Neutrophil (primary cell): ENCODE data around the gene SMYD3.

ENCODE experiments used
- H3K27ac ChIP-seq: fragments of 200-600 bp; sonication (generic); 2 replicates; pipeline ENCODE4 v1.5.1; 2016; ENCODE audit warnings: mild to moderate bottlenecking, moderate library complexity
- H3K27me3 ChIP-seq: fragments of 200-600 bp; sonication (generic); 2 replicates; pipeline ENCODE4 v1.6.0; 2016; ENCODE audit warnings: mild to moderate bottlenecking
- H3K36me3 ChIP-seq: fragments of 200-600 bp; sonication (generic); 2 replicates; pipeline ENCODE4 v1.5.1; 2017
- H3K4me1 ChIP-seq, 2 experiments: fragments of 200-600 bp in 1 of 2; sonication (generic) in 1 of 2; 1 replicate in 1 of 2; 2 replicates in 1 of 2; pipeline versions ENCODE4 v1.5.1 to v1.6.1; 2013 to 2016; ENCODE audit warnings: low read depth in 1 of 2, low read length in 1 of 2, mild to moderate bottlenecking in 1 of 2, moderate library complexity in 1 of 2; ENCODE audit not compliant: control insufficient read depth in 1 of 2, insufficient read depth in 1 of 2
- H3K4me3 ChIP-seq, 2 experiments: fragments of 200-600 bp in 1 of 2; sonication (generic) in 1 of 2; 1 replicate in 1 of 2; 2 replicates in 1 of 2; pipeline ENCODE4 v1.5.1; 2013 to 2016; ENCODE audit warnings: low read depth in 1 of 2, low read length in 1 of 2, mild to moderate bottlenecking in 1 of 2, moderate library complexity in 1 of 2
- H3K9me3 ChIP-seq: fragments of 200-600 bp; sonication (generic); 2 replicates; pipeline ENCODE4 v1.5.1; 2016
- TF ChIP-seq, protein P1 (sequence below): fragments of 200-600 bp; sonication (generic); IDR thresholded peaks from 2 replicates; pipeline ENCODE4 v1.5.1; 2016; ENCODE audit warnings: antibody characterized with exemption

The SMYD3 gene

DNA sequence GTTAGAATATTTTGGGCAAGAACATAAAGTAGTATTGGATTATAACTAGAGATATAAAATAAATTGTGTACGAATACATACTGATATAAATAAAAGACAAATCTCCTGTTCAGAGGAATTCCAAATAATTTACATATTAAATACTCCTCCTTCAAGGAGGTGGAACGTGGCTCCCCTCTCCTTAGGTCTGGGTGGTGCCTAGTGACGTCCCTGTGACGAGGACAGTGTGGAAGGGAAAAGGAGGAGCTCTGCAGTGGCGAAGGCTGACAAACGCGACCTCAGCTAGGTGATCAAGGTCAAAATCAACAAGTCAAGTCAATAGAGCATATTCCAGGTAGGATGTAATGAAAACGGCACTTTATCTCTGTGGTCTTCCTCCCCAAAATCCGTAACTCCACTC, 310.0 kb downstream of the SMYD3 start:
- no peak overlapping the region for H3K4me3 ChIP-seq
- no peaks in the 10 kb centered on the region for H3K36me3 ChIP-seq
- H3K27me3 ChIP-seq = no peaks in the 10 kb centered on the region
- no peak overlapping the region for H3K27ac ChIP-seq
- no peaks in the 10 kb centered on the region for H3K9me3 ChIP-seq
- H3K4me1 ChIP-seq = no peaks in the 10 kb centered on the region
- TF ChIP-seq, protein P1, sequence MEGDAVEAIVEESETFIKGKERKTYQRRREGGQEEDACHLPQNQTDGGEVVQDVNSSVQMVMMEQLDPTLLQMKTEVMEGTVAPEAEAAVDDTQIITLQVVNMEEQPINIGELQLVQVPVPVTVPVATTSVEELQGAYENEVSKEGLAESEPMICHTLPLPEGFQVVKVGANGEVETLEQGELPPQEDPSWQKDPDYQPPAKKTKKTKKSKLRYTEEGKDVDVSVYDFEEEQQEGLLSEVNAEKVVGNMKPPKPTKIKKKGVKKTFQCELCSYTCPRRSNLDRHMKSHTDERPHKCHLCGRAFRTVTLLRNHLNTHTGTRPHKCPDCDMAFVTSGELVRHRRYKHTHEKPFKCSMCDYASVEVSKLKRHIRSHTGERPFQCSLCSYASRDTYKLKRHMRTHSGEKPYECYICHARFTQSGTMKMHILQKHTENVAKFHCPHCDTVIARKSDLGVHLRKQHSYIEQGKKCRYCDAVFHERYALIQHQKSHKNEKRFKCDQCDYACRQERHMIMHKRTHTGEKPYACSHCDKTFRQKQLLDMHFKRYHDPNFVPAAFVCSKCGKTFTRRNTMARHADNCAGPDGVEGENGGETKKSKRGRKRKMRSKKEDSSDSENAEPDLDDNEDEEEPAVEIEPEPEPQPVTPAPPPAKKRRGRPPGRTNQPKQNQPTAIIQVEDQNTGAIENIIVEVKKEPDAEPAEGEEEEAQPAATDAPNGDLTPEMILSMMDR = no peak

DNA sequence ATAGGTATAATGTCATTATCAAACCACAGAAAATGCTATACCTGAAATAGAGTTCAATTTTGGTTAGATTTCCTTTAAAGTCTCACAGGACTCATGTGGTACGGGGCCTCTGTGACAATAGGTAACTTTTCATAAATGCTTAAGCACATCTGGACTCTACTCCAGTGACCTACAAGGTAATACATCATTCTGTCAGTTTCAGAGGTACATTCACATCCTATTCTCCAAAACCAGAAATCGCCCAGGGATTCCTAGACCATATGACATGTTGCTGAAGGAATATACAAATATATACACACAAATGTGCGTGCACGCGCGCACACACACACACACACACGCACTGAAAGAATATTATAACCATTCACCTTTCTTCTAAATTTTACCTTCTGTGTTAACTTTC, 311.8 kb downstream of the SMYD3 start:
- TF ChIP-seq, protein P1 = no peak
- no peaks in the 10 kb centered on the region for H3K27me3 ChIP-seq
- no peaks in the 10 kb centered on the region for H3K9me3 ChIP-seq
- no peak overlapping the region for H3K27ac ChIP-seq
- H3K4me3 ChIP-seq = no peak overlapping the region
- H3K4me1 ChIP-seq = no peaks in the 10 kb centered on the region
- H3K36me3 ChIP-seq = no peaks in the 10 kb centered on the region

DNA sequence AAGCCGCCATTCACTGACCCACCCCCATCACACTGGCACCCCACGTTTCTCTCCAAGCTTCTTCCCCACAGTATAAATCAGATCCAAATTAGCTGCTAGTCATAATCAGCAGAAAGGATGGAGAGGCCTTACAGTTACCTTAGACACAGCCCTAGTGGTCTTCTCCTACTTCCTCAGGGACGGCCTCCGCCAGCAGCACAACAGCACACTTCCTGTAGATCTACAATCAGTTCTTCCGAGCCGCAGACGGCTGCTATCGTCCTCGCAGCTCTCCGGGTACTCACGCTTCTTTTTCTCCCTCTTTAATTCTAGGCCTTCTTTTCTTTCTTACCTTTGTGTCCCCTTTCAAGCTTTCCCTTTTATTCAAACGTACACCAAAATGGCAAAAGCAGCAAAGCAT, 313.5 kb downstream of the SMYD3 start:
- Histone ChIP-seq H3K4me3 (no peak overlapping the region), H3K27me3 (no peaks in the 10 kb centered on the region), H3K9me3 (no peaks in the 10 kb centered on the region), H3K36me3 (no peaks in the 10 kb centered on the region), H3K4me1 (no peaks in the 10 kb centered on the region), H3K27ac (no peak overlapping the region)
- TF ChIP-seq, protein P1 = no peak

DNA sequence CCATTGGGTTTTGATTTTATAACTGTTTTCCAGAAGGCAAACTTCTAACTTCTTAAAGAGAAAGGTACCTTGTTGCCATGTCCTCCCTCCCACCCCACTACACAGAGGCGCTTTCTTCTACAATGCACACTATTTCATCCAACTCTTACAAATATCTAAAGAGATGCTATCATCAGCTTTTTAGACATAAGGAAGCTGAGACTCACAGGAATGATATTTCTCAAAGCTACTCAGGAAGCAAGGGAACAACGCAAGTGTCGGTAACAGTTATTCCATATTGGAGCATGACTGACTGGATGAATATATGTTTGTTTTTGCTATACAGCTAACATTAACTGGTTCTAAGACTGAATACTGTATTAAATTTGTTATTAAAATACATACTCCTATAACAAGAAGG, 318.0 kb downstream of the SMYD3 start:
- Histone ChIP-seq H3K27ac (no peak overlapping the region), H3K27me3 (no peaks in the 10 kb centered on the region), H3K4me3 (no peak overlapping the region), H3K36me3 (no peaks in the 10 kb centered on the region), H3K9me3 (no peaks in the 10 kb centered on the region), H3K4me1 (no peaks in the 10 kb centered on the region)
- TF ChIP-seq, protein P1 = no peak

DNA sequence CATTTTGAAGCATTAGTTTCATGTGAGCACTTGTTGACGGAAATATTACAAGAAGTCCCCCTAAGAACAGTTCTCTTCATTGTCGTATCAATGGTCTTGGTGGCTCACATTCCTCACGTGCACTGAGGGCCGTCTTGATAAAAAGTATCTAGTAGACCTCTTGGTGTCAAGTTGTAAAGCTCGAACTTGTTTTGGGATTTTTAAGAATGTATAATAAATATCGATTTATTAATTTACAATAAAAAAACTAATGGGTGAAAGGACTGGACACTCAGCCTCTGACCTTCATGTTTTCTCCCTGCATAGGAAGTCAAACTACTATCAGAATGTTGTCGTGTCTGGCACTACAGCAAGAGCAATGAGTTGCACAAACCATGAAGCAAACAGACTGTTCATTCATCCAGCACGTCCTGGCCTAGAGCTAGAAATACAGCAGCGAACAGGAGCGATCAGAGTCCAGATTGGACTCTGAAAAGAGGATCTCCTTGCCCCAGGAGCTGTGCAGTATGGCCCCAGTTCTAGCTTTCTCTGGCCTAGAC, 319.2 kb downstream of the SMYD3 start:
- Histone ChIP-seq H3K4me1 (peaks cover 0 to 4% of the 10 kb centered on the region in 2 experiments), H3K4me3 (no peak overlapping the region), H3K36me3 (no peaks in the 10 kb centered on the region), H3K9me3 (no peaks in the 10 kb centered on the region), H3K27me3 (no peaks in the 10 kb centered on the region), H3K27ac (no peak overlapping the region)
- TF ChIP-seq, protein P1 = no peak

DNA sequence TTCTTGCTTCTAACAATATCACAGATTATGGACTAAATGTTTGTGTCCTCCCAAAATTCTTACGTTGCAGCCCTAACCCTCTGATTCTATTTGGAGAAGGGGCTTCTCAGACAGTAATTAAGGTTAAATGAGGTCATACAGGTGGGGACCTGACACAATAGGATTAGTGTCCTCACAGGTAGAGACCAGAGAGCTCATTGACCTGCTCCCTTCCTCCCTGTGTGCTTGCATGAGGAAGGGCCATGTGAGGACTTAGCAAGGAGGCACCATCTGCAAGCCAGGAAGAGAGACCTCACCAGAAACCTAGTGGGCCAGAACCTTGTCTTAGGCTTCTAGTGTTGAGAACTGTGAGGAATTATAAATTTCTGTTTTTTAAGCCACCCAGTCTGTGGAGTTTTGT, 322.6 kb downstream of the SMYD3 start:
- no peaks in the 10 kb centered on the region for H3K36me3 ChIP-seq
- peaks cover 5 to 21% of the 10 kb centered on the region in 2 experiments for H3K4me1 ChIP-seq
- no peak overlapping the region for H3K27ac ChIP-seq
- TF ChIP-seq, protein P1 = no peak
- no peaks in the 10 kb centered on the region for H3K9me3 ChIP-seq
- no peaks in the 10 kb centered on the region for H3K27me3 ChIP-seq
- H3K4me3 ChIP-seq = no peak overlapping the region
